ENCODE measurements around the gene MPPED2.

Gene MPPED2

DNA sequence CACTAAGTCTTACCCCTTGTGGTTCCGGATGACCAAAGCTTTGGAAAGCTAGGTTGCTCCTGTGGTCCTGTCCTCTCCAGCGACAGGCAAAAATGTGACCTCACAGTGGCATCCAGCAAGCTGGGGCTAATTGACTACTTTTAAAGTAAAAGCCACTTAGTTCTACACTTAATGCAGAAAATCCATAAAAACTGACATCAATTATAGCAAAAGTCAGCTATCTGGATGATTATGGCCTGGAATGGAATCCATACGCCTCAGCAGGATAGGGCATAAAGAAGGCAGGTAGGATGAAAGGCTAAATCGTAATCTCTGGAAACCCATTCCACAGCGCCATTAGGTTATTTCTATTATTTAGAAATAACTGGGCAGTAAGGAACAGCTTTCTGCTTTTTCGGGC, 171.3 kb downstream of the MPPED2 start:
- DNase-seq (ENCODE audit: low read depth, low spot score) = no peak

- DNase-seq (ENCODE audit: low read depth, low spot score) = no peak
Observed at GRCh38 chr11:30414244-30414643, 171.9 kb downstream of the MPPED2 start.

DNA sequence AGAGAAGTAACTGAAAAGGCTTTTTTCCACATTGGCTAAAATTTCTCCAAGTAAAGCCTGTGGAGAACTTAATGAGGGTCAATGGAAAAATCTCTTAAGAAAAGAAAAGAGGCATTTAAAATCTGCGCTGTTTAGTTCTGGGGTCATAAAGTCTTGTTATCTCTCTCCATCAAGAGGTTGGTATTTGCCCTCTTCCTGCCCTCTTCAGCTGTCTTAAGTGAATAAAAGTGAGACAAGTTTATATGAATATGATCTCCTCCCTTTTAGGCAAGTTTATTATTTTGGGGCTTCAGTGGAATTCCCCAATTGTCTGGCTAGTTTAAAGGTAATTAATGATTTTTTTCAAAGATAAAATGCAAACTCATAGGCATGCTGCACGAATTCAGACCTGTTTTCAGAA, 173.6 kb downstream of the MPPED2 start:
- no peak for DNase-seq (ENCODE audit: low read depth, low spot score)

GRCh38 chr11:30411383-30411782, 174.8 kb downstream of the MPPED2 start:
- DNase-seq (ENCODE audit: low read depth, low spot score) = no peak

- no peak for DNase-seq (ENCODE audit: low read depth, low spot score)
Observed at GRCh38 chr11:30406978-30407762, 179.0 kb downstream of the MPPED2 start.

GRCh38 chr11:30405385-30405784, 180.8 kb downstream of the MPPED2 start:
- no peak for DNase-seq (ENCODE audit: low read depth, low spot score)

GRCh38 chr11:30404136-30404535, 182.0 kb downstream of the MPPED2 start:
- DNase-seq (ENCODE audit: low read depth, low spot score) = no peak

DNA sequence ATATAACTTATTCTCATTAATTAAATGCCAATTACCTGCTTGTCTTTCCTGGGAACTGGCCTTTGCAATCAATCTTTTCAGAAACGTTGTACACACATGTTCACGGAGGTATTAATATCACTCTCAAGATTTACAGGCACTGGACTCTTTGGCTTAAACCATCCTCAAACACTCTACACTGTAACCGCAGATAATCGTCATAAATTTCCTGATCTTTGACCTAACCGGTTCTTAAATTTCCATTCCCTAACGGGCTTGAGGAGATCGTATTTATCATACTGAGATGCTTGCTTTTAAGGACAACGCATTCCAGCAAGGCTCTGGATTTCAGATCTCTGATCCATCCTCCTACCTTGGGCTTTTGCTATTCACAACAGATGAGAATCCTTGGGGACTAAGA, 190.4 kb downstream of the MPPED2 start:
- no peak for DNase-seq (ENCODE audit: low read depth, low spot score)

DNA sequence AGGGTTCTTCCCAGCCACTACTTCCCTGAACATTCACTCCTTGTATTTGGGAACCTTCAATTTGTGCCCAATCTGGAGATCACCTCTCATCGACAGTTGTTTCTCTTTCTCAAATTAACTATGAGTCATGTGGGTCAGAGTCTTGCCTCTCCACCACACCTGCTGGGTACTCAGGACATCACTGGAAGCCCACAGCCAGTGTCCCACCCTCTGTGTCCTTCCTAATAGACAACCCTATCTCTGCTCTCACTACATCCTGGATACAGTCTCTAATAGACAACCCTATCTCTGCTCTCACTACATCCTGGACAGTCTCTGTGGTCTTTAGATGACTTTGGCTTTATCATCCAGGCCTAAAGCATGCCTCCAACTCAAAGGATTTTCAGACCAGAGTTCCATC, 193.1 kb downstream of the MPPED2 start:
- no peak for DNase-seq (ENCODE audit: low read depth, low spot score)

- no peak for DNase-seq (ENCODE audit: low read depth, low spot score)
Observed at GRCh38 chr11:30392221-30392784, 193.8 kb downstream of the MPPED2 start.

DNA sequence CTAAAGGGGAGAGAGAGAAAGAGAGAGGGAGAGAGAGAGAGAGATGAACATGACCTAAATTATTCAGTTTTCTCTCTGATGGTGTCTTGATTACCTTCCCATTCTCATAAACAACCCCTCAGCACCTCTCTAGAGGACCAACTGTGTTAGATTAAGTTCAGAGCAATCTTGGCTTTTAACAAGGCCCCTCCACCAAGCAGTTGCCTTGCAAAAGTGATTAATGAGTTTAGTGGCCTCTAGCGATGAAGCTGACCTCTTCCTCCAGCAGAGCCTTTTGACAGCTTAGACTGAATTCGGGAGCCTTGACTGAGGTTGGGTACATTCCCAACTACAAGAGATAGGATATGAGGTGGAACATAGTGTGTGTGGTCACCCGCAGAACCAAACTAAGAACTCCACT, 197.2 kb downstream of the MPPED2 start:
- DNase-seq (ENCODE audit: low read depth, low spot score) = no peak

- DNase-seq (ENCODE audit: low read depth, low spot score) = no peak
Observed at GRCh38 chr11:30387891-30388861, 198.0 kb downstream of the MPPED2 start.

- DNase-seq (ENCODE audit: low read depth, low spot score) = no peak
Observed at GRCh38 chr11:30381879-30382278, 204.3 kb downstream of the MPPED2 start.

DNA sequence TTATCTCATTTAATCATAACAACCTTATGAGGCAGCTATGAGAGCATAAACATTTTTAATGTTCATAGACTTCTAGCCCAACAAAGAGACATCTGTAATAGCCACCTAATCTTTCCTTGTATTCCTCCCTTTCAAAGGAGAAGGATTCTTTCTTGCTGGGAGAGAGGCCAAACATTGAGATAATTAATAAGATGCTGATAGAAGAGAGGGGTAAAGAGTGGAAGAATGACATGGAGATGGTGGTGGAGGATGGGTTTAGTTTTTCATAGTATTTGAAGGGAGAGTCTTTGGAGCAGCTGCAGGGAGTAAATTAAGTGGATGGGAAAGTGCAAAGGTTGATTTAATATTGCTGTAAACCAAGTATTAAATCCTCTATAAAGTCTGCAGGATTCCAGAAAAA, 205.3 kb downstream of the MPPED2 start:
- DNase-seq (ENCODE audit: low read depth, low spot score) = no peak

DNA sequence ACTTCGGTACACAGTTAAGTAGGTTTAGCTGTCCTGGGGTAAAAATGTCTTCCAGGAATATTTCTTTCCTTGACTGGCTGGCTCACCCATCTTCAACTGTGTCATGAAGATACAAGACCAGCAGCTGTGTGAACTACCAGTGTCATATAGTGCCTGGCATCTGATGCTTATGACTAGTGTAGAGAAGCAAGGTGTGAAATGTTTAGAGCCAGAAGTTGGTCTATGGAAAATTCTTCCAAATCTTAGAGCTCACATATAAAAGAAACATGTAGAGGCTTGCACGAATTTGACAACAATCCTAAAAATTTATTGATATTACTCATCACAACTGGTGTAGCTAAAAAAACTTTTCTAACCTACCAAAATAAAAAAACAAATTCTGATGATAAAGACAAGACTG, 208.8 kb downstream of the MPPED2 start:
- no peak for DNase-seq (ENCODE audit: low read depth, low spot score)

DNA sequence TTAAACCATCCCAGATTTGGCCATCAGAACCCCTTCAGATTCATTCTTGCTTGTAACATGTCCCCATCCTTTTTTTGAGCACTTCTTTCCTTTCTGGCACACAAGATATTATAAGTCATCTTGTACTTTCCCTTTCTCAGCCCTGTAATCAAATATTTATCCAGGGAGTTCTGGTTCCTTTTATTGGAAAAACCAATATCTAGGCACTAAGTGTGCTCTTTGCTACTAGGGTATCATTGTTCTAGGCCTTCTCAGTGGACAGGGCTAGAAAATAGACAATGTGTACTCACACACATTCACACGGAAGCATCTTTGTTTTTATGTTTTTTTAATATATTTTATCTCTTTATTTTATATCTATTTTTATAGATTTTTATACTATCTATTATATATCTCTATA, 216.0 kb downstream of the MPPED2 start:
- DNase-seq (ENCODE audit: low read depth, low spot score) = no peak

GRCh38 chr11:30368394-30368793, 217.8 kb downstream of the MPPED2 start:
- no peak for DNase-seq (ENCODE audit: low read depth, low spot score)

GRCh38 chr11:30365793-30366517, 220.2 kb downstream of the MPPED2 start:
- DNase-seq (ENCODE audit: low read depth, low spot score) = no peak

- no peak for DNase-seq (ENCODE audit: low read depth, low spot score)
Observed at GRCh38 chr11:30364837-30365482, 221.2 kb downstream of the MPPED2 start.

- no peak for DNase-seq (ENCODE audit: low read depth, low spot score)
Observed at GRCh38 chr11:30364139-30364836, 221.9 kb downstream of the MPPED2 start.

DNA sequence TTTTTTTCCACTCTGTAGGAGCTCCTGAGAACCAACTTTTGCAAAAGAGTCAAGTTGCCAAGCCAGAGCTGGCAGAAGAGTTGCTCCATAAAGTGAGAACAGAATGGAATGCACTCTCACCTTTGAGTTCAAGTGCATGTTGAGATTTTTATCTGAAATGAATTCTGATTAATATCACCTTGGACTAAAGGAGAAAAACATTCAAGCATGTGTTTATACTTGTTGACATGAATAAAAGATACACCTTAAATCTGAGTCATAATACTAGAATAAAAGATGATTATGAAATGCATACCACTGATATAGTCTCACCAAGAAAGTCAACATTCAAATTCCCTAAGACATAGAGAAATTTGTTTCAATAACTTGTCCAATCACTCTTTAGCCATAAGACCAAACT, 225.4 kb downstream of the MPPED2 start:
- no peak for DNase-seq (ENCODE audit: low read depth, low spot score)
